ENCODE measurements around the gene DMD. TPM values are rescaled to one million over a fixed set of nuclear protein-coding genes. Genes with fewer than 3 reads are reported as not detected.
"Not testable (repeated sequence)": the region's sequence is repeated elsewhere in the genome, so short reads cannot be mapped to it uniquely, and the experiment has no call there.

The DMD gene
- total RNA-seq, 1 donor from 2014 or later = 23.9 TPM

DNA sequence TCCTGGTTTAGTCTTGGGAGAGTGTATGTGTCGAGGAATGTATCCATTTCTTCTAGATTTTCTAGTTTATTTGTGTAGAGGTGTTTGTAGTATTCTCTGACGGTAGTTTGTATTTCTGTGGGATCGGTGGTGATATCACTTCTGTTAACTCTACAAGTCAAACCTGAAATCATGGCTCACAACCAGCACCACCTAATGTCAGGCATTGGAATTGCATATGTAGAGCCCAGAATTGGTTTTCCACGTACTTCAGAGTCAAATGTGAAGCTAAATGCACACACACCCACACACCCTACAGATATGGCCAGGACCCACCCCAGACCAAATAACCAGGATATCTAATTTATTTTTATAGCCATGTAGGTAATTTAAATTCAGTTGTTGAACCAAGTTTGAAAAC lies 964.7 kb downstream of the DMD start:
- not testable (repeated sequence) for H3K27me3 Mint-ChIP-seq; H3K4me1 Mint-ChIP-seq (ENCODE audit: low read depth); H3K9me3 Mint-ChIP-seq (ENCODE audit: low read depth)

DNA sequence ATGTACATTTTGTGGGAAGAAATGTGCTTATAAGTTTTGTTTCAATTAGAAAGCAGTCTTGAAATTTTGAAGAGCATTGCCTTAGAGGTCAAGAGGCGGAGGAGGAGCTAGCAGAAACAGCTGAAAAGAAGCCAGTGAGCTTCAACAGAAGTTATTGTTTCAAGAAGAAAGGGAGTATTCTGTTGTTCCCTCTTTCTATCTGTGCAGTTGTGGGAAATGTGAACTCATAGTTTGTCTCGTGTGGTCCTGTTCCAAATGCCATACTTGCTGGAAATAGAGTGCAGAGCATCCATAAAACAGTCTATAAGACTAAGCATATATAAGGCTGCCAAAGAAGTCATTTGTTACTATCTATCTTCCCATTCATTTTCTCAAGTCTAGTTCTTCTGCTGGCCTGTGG lies 1015.7 kb downstream of the DMD start:
- Mint-ChIP-seq H3K4me3 (ENCODE audit: low read depth) (no peak overlapping the region), H3K27ac (no peak overlapping the region), H3K36me3 (ENCODE audit: insufficient read depth) (no peaks in the 10 kb centered on the region), H3K4me1 (ENCODE audit: low read depth) (no peaks in the 10 kb centered on the region), H3K27me3 (no peaks in the 10 kb centered on the region), H3K9me3 (ENCODE audit: low read depth) (peaks cover 26% of the 10 kb centered on the region)
- TF ChIP-seq, protein P1, sequence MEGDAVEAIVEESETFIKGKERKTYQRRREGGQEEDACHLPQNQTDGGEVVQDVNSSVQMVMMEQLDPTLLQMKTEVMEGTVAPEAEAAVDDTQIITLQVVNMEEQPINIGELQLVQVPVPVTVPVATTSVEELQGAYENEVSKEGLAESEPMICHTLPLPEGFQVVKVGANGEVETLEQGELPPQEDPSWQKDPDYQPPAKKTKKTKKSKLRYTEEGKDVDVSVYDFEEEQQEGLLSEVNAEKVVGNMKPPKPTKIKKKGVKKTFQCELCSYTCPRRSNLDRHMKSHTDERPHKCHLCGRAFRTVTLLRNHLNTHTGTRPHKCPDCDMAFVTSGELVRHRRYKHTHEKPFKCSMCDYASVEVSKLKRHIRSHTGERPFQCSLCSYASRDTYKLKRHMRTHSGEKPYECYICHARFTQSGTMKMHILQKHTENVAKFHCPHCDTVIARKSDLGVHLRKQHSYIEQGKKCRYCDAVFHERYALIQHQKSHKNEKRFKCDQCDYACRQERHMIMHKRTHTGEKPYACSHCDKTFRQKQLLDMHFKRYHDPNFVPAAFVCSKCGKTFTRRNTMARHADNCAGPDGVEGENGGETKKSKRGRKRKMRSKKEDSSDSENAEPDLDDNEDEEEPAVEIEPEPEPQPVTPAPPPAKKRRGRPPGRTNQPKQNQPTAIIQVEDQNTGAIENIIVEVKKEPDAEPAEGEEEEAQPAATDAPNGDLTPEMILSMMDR (IDR thresholded peaks at IDR 0.05; ENCODE audit: unreplicated experiment) = no peak
- no peak for DNase-seq (ENCODE audit: low spot score, unreplicated experiment)

More for the DNA sequence above, 964.7 kb downstream of the DMD start:
- TF ChIP-seq, protein P1 (IDR thresholded peaks at IDR 0.05; ENCODE audit: unreplicated experiment) = peak; percentile 11
- H3K36me3 Mint-ChIP-seq (ENCODE audit: insufficient read depth); H3K27ac Mint-ChIP-seq; DNase-seq (ENCODE audit: low spot score, unreplicated experiment); H3K4me3 Mint-ChIP-seq (ENCODE audit: low read depth): not testable (repeated sequence)

DNA sequence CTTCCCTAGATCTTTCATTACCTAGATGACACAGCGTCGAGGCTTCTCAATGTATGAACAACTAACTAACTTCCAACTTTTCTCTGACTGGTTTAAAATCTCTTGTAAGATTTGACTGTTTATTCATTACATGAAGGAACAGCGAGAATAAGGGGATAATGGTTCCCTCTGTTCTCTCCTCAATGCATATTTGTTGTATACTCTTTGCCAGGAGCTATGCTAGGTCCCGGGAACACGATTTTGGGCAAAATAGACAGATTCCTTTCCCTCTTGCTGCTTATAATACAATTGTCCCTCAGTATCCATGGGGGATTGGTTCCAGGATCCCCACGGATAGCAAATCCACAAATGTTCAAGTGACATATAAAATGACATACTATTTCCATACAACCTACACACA lies 1020.0 kb downstream of the DMD start:
- TF ChIP-seq, protein P1 (IDR thresholded peaks at IDR 0.05; ENCODE audit: unreplicated experiment) = no peak
- Mint-ChIP-seq H3K9me3 (ENCODE audit: low read depth) (peaks cover 25% of the 10 kb centered on the region), H3K4me3 (ENCODE audit: low read depth) (no peak overlapping the region), H3K4me1 (ENCODE audit: low read depth) (no peaks in the 10 kb centered on the region), H3K27ac (no peak overlapping the region), H3K36me3 (ENCODE audit: insufficient read depth) (no peaks in the 10 kb centered on the region), H3K27me3 (no peaks in the 10 kb centered on the region)
- DNase-seq (ENCODE audit: low spot score, unreplicated experiment) = no peak

DNA sequence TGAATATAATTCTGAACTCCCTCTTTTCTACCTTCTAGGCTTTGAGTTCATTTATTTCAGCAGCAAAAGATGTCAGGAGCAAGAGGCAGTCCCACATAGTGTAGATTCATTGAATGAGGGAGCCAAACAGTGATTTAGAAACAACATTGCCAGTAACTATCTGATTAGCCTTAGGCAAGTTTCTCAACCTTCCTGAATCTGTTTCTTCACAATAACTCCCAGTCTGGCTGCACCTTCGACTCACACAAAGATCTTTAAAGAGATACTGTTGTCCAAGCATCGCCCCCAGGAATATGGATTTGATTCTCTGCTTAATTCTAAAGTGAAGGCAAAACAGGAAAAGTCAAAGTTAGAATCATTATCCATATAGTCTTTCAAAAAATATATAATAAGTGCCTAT lies 1026.2 kb downstream of the DMD start:
- H3K36me3 Mint-ChIP-seq (ENCODE audit: insufficient read depth) = no peaks in the 10 kb centered on the region
- H3K9me3 Mint-ChIP-seq (ENCODE audit: low read depth) = peaks cover 6% of the 10 kb centered on the region
- TF ChIP-seq, protein P1 (IDR thresholded peaks at IDR 0.05; ENCODE audit: unreplicated experiment) = no peak
- H3K27ac Mint-ChIP-seq = no peak overlapping the region
- peaks cover 8% of the 10 kb centered on the region for H3K4me1 Mint-ChIP-seq (ENCODE audit: low read depth)
- H3K4me3 Mint-ChIP-seq (ENCODE audit: low read depth) = no peak overlapping the region
- H3K27me3 Mint-ChIP-seq = no peaks in the 10 kb centered on the region
- no peak for DNase-seq (ENCODE audit: low spot score, unreplicated experiment)

DNA sequence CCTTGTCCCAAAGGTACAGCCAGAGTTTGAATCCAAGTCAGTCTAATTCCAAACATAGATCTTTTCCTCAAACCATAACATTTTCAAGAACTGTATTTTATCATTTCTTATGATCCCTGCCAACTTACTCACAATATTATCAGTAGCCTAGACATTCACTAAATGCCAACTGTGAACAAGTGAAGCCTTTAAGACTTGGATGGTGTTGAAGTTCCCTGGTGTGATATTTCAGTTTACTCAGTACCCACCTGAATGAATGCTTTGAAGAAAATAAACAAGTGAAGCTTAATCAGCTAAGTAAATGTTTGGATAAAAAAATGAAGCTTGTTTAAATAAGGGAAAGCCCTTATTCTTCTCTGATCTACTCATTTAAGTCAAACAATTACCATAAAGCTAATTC lies 1028.3 kb downstream of the DMD start:
- H3K27me3 Mint-ChIP-seq = no peaks in the 10 kb centered on the region
- H3K36me3 Mint-ChIP-seq (ENCODE audit: insufficient read depth) = no peaks in the 10 kb centered on the region
- peaks cover 6% of the 10 kb centered on the region for H3K9me3 Mint-ChIP-seq (ENCODE audit: low read depth)
- DNase-seq (ENCODE audit: low spot score, unreplicated experiment) = no peak
- H3K27ac Mint-ChIP-seq = no peak overlapping the region
- peaks cover 8% of the 10 kb centered on the region for H3K4me1 Mint-ChIP-seq (ENCODE audit: low read depth)
- TF ChIP-seq, protein P1 (IDR thresholded peaks at IDR 0.05; ENCODE audit: unreplicated experiment) = no peak
- no peak overlapping the region for H3K4me3 Mint-ChIP-seq (ENCODE audit: low read depth)
